Left forelimb (tissue), 1 donor: ENCODE data around the gene KLHL11.
"Not testable (repeated sequence)": the region's sequence is repeated elsewhere in the genome, so short reads cannot be mapped to it uniquely, and the experiment has no call there.

Source experiments
- DNase-seq: peaks from one replicate; pipeline ENCODE4 v3.0.0-alpha.2; 2018; ENCODE audit warnings: low spot score

The KLHL11 gene

GRCh38 chr17:41837761-41838538 is 27.3 kb downstream of the KLHL11 start, which contains the start of gene KLHL10:
KLHL10 (plus strand) TSS chr17:41837825; CDS start chr17:41837933, 108 bp downstream.
- no peak for DNase-seq

- no peak for DNase-seq
These were observed 28.6 kb downstream of the KLHL11 start for GRCh38 chr17:41836550-41837196.

- DNase-seq, result peak; percentile 85
These were observed 29.2 kb downstream of the KLHL11 start, which contains the start of gene NT5C3B for GRCh38 chr17:41835800-41836549. NT5C3B (minus strand) TSS chr17:41836232; CDS start chr17:41836193, 39 bp downstream.

GRCh38 chr17:41835214-41835799 is 29.9 kb downstream of the KLHL11 start:
- no peak for DNase-seq

- DNase-seq, result not testable (repeated sequence)
These were observed 35.3 kb downstream of the KLHL11 start for GRCh38 chr17:41829961-41830360.

GRCh38 chr17:41825175-41825845 is 39.9 kb downstream of the KLHL11 start:
- DNase-seq, result no peak

- no peak for DNase-seq
These were observed 41.1 kb downstream of the KLHL11 start for GRCh38 chr17:41824086-41824485.

- no peak for DNase-seq
These were observed 41.6 kb downstream of the KLHL11 start for GRCh38 chr17:41823580-41823979.

- DNase-seq, result no peak
These were observed 42.1 kb downstream of the KLHL11 start for GRCh38 chr17:41823141-41823524.

GRCh38 chr17:41822216-41823140 is 42.7 kb downstream of the KLHL11 start:
- no peak for DNase-seq

GRCh38 chr17:41821776-41822175 is 43.4 kb downstream of the KLHL11 start:
- no peak for DNase-seq

- DNase-seq, result no peak
These were observed 47.2 kb downstream of the KLHL11 start for GRCh38 chr17:41818024-41818423.

GRCh38 chr17:41816637-41817320 is 48.4 kb downstream of the KLHL11 start:
- DNase-seq, result no peak

- DNase-seq, result no peak
These were observed 51.0 kb downstream of the KLHL11 start for GRCh38 chr17:41814195-41814594.

GRCh38 chr17:41813699-41814124 is 51.5 kb downstream of the KLHL11 start:
- DNase-seq, result no peak

GRCh38 chr17:41813152-41813680 is 52.0 kb downstream of the KLHL11 start:
- no peak for DNase-seq

GRCh38 chr17:41812381-41813151 is 52.7 kb downstream of the KLHL11 start, which contains the start of gene FKBP10:
FKBP10 (plus strand) TSS chr17:41813004; CDS start chr17:41813035, 31 bp downstream.
- DNase-seq, result peak; percentile 93

GRCh38 chr17:41811549-41812380 is 53.5 kb downstream of the KLHL11 start, which contains the start of gene P3H4:
P3H4 (minus strand) TSS chr17:41811949; CDS start chr17:41811915, 34 bp downstream.
- DNase-seq, result peak; percentile 95
